Measurements from ENCODE around the gene CSPG5. TPM values are rescaled to one million over a fixed set of nuclear protein-coding genes. Genes with fewer than 3 reads are reported as not detected.

The CSPG5 gene
- total and polyA plus RNA-seq, 2 donors (not counting 1 experiment from before 2014, with no cell fraction given), result 0.04 to 0.99 TPM

GRCh38 chr3:47533996-47534454 lies 44.6 kb downstream of the CSPG5 start:
- Mint-ChIP-seq H3K4me3 (no peak overlapping the region), H3K4me1 (no peaks in the 10 kb centered on the region), H3K9me3 (ENCODE audit: insufficient read depth) (no peaks in the 10 kb centered on the region), H3K27me3 (peaks cover 16% of the 10 kb centered on the region), H3K27ac (no peak overlapping the region)
- H3K79me2 ChIP-seq (ENCODE audit: control insufficient read depth, insufficient read depth, low read length), result no peaks in the 10 kb centered on the region
- TF ChIP-seq CTCF (IDR thresholded peaks at IDR 0.05), result no peak
- no peak for TF ChIP-seq EZH2 (IDR thresholded peaks at IDR 0.05; ENCODE audit: borderline replicate concordance, insufficient read depth, low read depth, low read length, poor library complexity, severe bottlenecking)
- no peak overlapping the region for H3K4me2 ChIP-seq (replicated peaks; ENCODE audit: low read depth, low read length, poor library complexity, severe bottlenecking)
- H3K4me3 ChIP-seq (ENCODE audit: control extremely low read depth in 1 of 5, extremely low read depth in 1 of 5, insufficient read depth in 1 of 5, low read depth in 2 of 5, low read length in 4 of 5), result no peak overlapping the region
- ChIA-PET POLR2A (no interaction called here), CTCF (interaction anchor here (0.5 to 2.8 kb wide), 4 partner anchors 10 to 229 kb away, joined by 3 to 9 read pairs (median 3); no protein-coding TSS in a partner anchor)
- peaks cover 0 to 5% (median 0%) of the 10 kb centered on the region in 3 donors for H3K9me3 ChIP-seq (ENCODE audit: control extremely low read depth in 1 of 3, control insufficient read depth in 2 of 3, insufficient read depth in 1 of 3, low read length in 2 of 3)
- no peak overlapping the region for H3K27ac ChIP-seq (ENCODE audit: low read length in 2 of 2)
- ATAC-seq (ENCODE audit: low read depth) (no peak), DNase-seq (no peak)
- H3K27me3 ChIP-seq (replicated peaks in 1 of 4; ENCODE audit: control extremely low read depth in 1 of 4, control insufficient read depth in 3 of 4, insufficient read depth in 4 of 4, low read length in 3 of 4), result peaks cover 0 to 3% (median 0%) of the 10 kb centered on the region in 4 experiments
- H3K9ac ChIP-seq (ENCODE audit: low read length), result no peak overlapping the region
- intact Hi-C loops (cut with micrococcal nuclease), result no loop called here
- H2AFZ ChIP-seq (ENCODE audit: insufficient read depth, low read depth, low read length, poor library complexity, severe bottlenecking), result no peak overlapping the region
- no peaks in the 10 kb centered on the region for H4K20me1 ChIP-seq (ENCODE audit: control insufficient read depth, insufficient read depth, low read length, poor library complexity, severe bottlenecking)
- no peaks in the 10 kb centered on the region for H3K4me1 ChIP-seq (ENCODE audit: control insufficient read depth in 2 of 2, insufficient read depth in 2 of 2, low read length in 2 of 2)
- H3K36me3 ChIP-seq (replicated peaks in 1 of 2; ENCODE audit: control extremely low read depth in 1 of 2, control insufficient read depth in 1 of 2, extremely low read depth in 1 of 2, insufficient read depth in 2 of 2, low read length in 1 of 2), result no peaks in the 10 kb centered on the region
- 95% methylated on average over 3 of the region's 5 CpGs for WGBS (ENCODE audit: insufficient coverage)

- Mint-ChIP-seq H3K4me3 (no peak overlapping the region), H3K4me1 (no peaks in the 10 kb centered on the region), H3K27ac (no peak overlapping the region), H3K9me3 (ENCODE audit: insufficient read depth) (no peaks in the 10 kb centered on the region), H3K27me3 (peaks cover 16% of the 10 kb centered on the region)
- Histone ChIP-seq H3K4me1 (ENCODE audit: control insufficient read depth in 2 of 2, insufficient read depth in 2 of 2, low read length in 2 of 2) (no peaks in the 10 kb centered on the region), H3K36me3 (replicated peaks in 1 of 2; ENCODE audit: control extremely low read depth in 1 of 2, control insufficient read depth in 1 of 2, extremely low read depth in 1 of 2, insufficient read depth in 2 of 2, low read length in 1 of 2) (no peaks in the 10 kb centered on the region), H3K79me2 (ENCODE audit: control insufficient read depth, insufficient read depth, low read length) (no peaks in the 10 kb centered on the region), H3K9ac (ENCODE audit: low read length) (no peak overlapping the region), H3K27me3 (replicated peaks in 1 of 4; ENCODE audit: control extremely low read depth in 1 of 4, control insufficient read depth in 3 of 4, insufficient read depth in 4 of 4, low read length in 3 of 4) (peaks cover 0 to 3% (median 0%) of the 10 kb centered on the region in 4 experiments), H3K4me3 (ENCODE audit: control extremely low read depth in 1 of 5, extremely low read depth in 1 of 5, insufficient read depth in 1 of 5, low read depth in 2 of 5, low read length in 4 of 5) (no peak overlapping the region), H3K27ac (ENCODE audit: low read length in 2 of 2) (no peak overlapping the region), H2AFZ (ENCODE audit: insufficient read depth, low read depth, low read length, poor library complexity, severe bottlenecking) (no peak overlapping the region), H3K9me3 (ENCODE audit: control extremely low read depth in 1 of 3, control insufficient read depth in 2 of 3, insufficient read depth in 1 of 3, low read length in 2 of 3) (peaks cover 0 to 11% (median 0%) of the 10 kb centered on the region in 3 donors), H3K4me2 (replicated peaks; ENCODE audit: low read depth, low read length, poor library complexity, severe bottlenecking) (no peak overlapping the region), H4K20me1 (ENCODE audit: control insufficient read depth, insufficient read depth, low read length, poor library complexity, severe bottlenecking) (no peaks in the 10 kb centered on the region)
- POLR2A ChIA-PET, result no interaction called here
- ATAC-seq (ENCODE audit: low read depth) (no peak), DNase-seq (no peak)
- intact Hi-C loops (cut with micrococcal nuclease), result no loop called here
- no peak for TF ChIP-seq EZH2 (IDR thresholded peaks at IDR 0.05; ENCODE audit: borderline replicate concordance, insufficient read depth, low read depth, low read length, poor library complexity, severe bottlenecking)
- no peak for TF ChIP-seq CTCF (IDR thresholded peaks at IDR 0.05)
- no CpG with 5 or more reads among the region's 2 CpGs for WGBS (ENCODE audit: insufficient coverage)
- CTCF ChIA-PET, result interaction anchor here (0.5 to 2.8 kb wide), 3 partner anchors 9 to 230 kb away, joined by 3 to 9 read pairs (median 3); no protein-coding TSS in a partner anchor
Measured at GRCh38 chr3:47533481-47533880, 45.2 kb downstream of the CSPG5 start.
